ENCODE results near the gene VPS25. TPM values are rescaled to one million over a fixed set of nuclear protein-coding genes. Genes with fewer than 3 reads are reported as not detected.
A peak's percentile ranks its signal among the peaks of the same experiment; 100 is the strongest.
"Not testable (repeated sequence)": the region's sequence is repeated elsewhere in the genome, so short reads cannot be mapped to it uniquely, and the experiment has no call there.

VPS25 gene
- 83.2 TPM for polyA plus RNA-seq (2013, experiment 1 of 2)
- 84.4 TPM for polyA plus RNA-seq (2013, experiment 2 of 2)

- Histone ChIP-seq H3K56ac (ENCODE audit: low read length) (peak within 1 kb of the TSS; percentile 100), H3K79me2 (ENCODE audit: control insufficient read depth, insufficient read depth, low read length) (no peaks in the 10 kb centered on the region), H3K4me1 (ENCODE audit: control insufficient read depth, low read depth, low read length) (peaks cover 2% of the 10 kb centered on the region), H3K23ac (ENCODE audit: low read length) (peak within 1 kb of the TSS; percentile 80), H2BK5ac (ENCODE audit: low read length) (no peak within 1 kb of the TSS), H3K9ac (ENCODE audit: low read length) (peak within 1 kb of the TSS; percentile 100), H3K27ac (ENCODE audit: low read depth, low read length) (peak within 1 kb of the TSS; percentile 81), H3K18ac (ENCODE audit: low read length) (peak within 1 kb of the TSS; percentile 78), H3K79me1 (ENCODE audit: low read length) (peaks cover 3% of the 10 kb centered on the region), H3K27me3 (ENCODE audit: insufficient read depth, low read length, poor library complexity) (no peaks in the 10 kb centered on the region), H3K4me2 (ENCODE audit: low read length) (peak within 1 kb of the TSS; percentile 97), H4K5ac (ENCODE audit: low read length) (peak within 1 kb of the TSS; percentile 71), H3K4ac (ENCODE audit: low read depth, low read length) (peak within 1 kb of the TSS; percentile 65), H4K8ac (ENCODE audit: low read depth, low read length) (peak within 1 kb of the TSS; percentile 78), H3K36me3 (ENCODE audit: control insufficient read depth, insufficient read depth, low read length) (peaks cover 5% of the 10 kb centered on the region), H2BK15ac (replicated peaks; ENCODE audit: low read depth) (no peak within 1 kb of the TSS), H2BK120ac (ENCODE audit: low read depth, low read length) (no peak within 1 kb of the TSS), H3K4me3 (ENCODE audit: low read length) (peak within 1 kb of the TSS; percentile 100), H2AK5ac (ENCODE audit: low read length) (peak within 1 kb of the TSS; percentile 51)
- WGBS (ENCODE audit: extremely low coverage, insufficient coverage, low lambda C conversion rate) = no CpG with 5 or more reads among the region's 39 CpGs
- DNase-seq = peak; percentile 94
Observed at GRCh38 chr17:42773290-42774035, at the start of gene VPS25. VPS25 (plus strand) TSS chr17:42773449; CDS start chr17:42773476, 27 bp downstream.

- H3K4me3 ChIP-seq (ENCODE audit: low read length) = no peak overlapping the region
- H3K27ac ChIP-seq (ENCODE audit: low read depth, low read length) = no peak overlapping the region
Observed at GRCh38 chr17:42723636-42724035, 49.6 kb upstream of the VPS25 start.

DNA sequence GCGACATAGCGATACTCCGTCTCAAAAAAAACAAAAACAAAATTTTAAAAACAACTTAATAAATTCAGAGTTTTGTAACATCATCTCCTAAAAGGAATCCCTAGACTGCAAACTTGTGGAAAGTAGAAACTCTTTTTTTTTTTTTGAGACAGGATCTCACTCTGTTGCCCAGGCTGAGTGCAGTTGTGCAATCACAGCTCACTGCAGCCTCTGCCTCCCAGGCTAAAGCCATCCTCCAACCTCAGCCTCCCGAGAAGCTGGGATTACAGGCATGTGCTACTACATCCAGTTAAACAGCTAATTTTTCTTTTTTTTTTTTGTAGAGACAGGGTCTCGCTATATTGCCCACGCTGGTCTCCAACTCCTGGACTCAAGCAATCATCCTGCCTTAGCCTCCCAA lies 48.1 kb upstream of the VPS25 start:
- Histone ChIP-seq H3K4me2 (ENCODE audit: low read length) (no peak overlapping the region), H3K56ac (ENCODE audit: low read length) (no peak overlapping the region), H3K9ac (ENCODE audit: low read length) (no peak overlapping the region), H3K36me3 (ENCODE audit: control insufficient read depth, insufficient read depth, low read length) (peaks cover 3% of the 10 kb centered on the region), H3K27me3 (ENCODE audit: insufficient read depth, low read length, poor library complexity) (no peaks in the 10 kb centered on the region), H3K4me1 (ENCODE audit: control insufficient read depth, low read depth, low read length) (no peaks in the 10 kb centered on the region), H2BK120ac (ENCODE audit: low read depth, low read length) (no peak overlapping the region), H2AK5ac (ENCODE audit: low read length) (no peak overlapping the region), H3K79me2 (ENCODE audit: control insufficient read depth, insufficient read depth, low read length) (no peaks in the 10 kb centered on the region), H4K5ac (ENCODE audit: low read length) (no peak overlapping the region), H3K79me1 (ENCODE audit: low read length) (no peaks in the 10 kb centered on the region), H3K27ac (ENCODE audit: low read depth, low read length) (no peak overlapping the region), H2BK15ac (replicated peaks; ENCODE audit: low read depth) (no peak overlapping the region), H3K23ac (ENCODE audit: low read length) (no peak overlapping the region), H3K4me3 (ENCODE audit: low read length) (no peak overlapping the region), H4K8ac (ENCODE audit: low read depth, low read length) (no peak overlapping the region), H3K4ac (ENCODE audit: low read depth, low read length) (no peak overlapping the region), H3K18ac (ENCODE audit: low read length) (no peak overlapping the region), H2BK5ac (ENCODE audit: low read length) (no peak overlapping the region)
- WGBS (ENCODE audit: extremely low coverage, insufficient coverage, low lambda C conversion rate) = no CpG with 5 or more reads among the region's 6 CpGs
- DNase-seq = no peak

More at GRCh38 chr17:42723636-42724035, 49.6 kb upstream of the VPS25 start:
- Histone ChIP-seq H3K4me1 (ENCODE audit: control insufficient read depth, low read depth, low read length) (no peaks in the 10 kb centered on the region), H3K27me3 (ENCODE audit: insufficient read depth, low read length, poor library complexity) (no peaks in the 10 kb centered on the region), H4K8ac (ENCODE audit: low read depth, low read length) (no peak overlapping the region), H2BK5ac (ENCODE audit: low read length) (no peak overlapping the region), H2BK15ac (replicated peaks; ENCODE audit: low read depth) (no peak overlapping the region), H3K36me3 (ENCODE audit: control insufficient read depth, insufficient read depth, low read length) (peaks cover 5% of the 10 kb centered on the region), H2AK5ac (ENCODE audit: low read length) (no peak overlapping the region), H3K18ac (ENCODE audit: low read length) (no peak overlapping the region), H3K4me2 (ENCODE audit: low read length) (no peak overlapping the region), H3K79me2 (ENCODE audit: control insufficient read depth, insufficient read depth, low read length) (no peaks in the 10 kb centered on the region), H2BK120ac (ENCODE audit: low read depth, low read length) (no peak overlapping the region), H3K23ac (ENCODE audit: low read length) (no peak overlapping the region), H3K9ac (ENCODE audit: low read length) (no peak overlapping the region), H3K4ac (ENCODE audit: low read depth, low read length) (no peak overlapping the region), H3K56ac (ENCODE audit: low read length) (no peak overlapping the region), H3K79me1 (ENCODE audit: low read length) (no peaks in the 10 kb centered on the region), H4K5ac (ENCODE audit: low read length) (no peak overlapping the region)
- no CpG with 5 or more reads among the region's 3 CpGs for WGBS (ENCODE audit: extremely low coverage, insufficient coverage, low lambda C conversion rate)
- no peak for DNase-seq

DNA sequence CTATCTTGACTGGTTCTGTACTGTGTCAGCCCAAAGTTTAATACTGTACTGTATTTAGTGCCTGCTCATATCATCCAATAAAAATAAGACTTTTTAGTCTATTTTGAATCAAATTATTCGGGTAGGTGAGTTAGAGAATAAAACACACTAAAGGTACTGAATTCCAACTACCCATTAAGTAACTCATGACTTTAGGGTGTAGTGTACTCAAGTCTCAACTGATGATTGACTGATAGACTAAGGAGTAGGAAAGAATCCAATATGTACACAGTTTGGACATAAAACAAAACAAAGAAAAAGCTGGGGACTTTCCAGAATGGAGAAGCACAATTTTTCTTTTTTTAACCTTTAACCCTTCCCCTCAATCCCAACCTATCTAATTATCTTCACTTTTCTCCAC lies 32.5 kb upstream of the VPS25 start:
- Histone ChIP-seq H3K79me2 (ENCODE audit: control insufficient read depth, insufficient read depth, low read length) (no peaks in the 10 kb centered on the region), H3K27me3 (ENCODE audit: insufficient read depth, low read length, poor library complexity) (no peaks in the 10 kb centered on the region), H3K9ac (ENCODE audit: low read length) (no peak overlapping the region), H3K79me1 (ENCODE audit: low read length) (no peaks in the 10 kb centered on the region), H3K36me3 (ENCODE audit: control insufficient read depth, insufficient read depth, low read length) (no peaks in the 10 kb centered on the region), H3K4ac (ENCODE audit: low read depth, low read length) (no peak overlapping the region), H3K4me3 (ENCODE audit: low read length) (no peak overlapping the region), H4K8ac (ENCODE audit: low read depth, low read length) (no peak overlapping the region), H3K27ac (ENCODE audit: low read depth, low read length) (no peak overlapping the region), H2AK5ac (ENCODE audit: low read length) (no peak overlapping the region), H3K56ac (ENCODE audit: low read length) (no peak overlapping the region), H3K23ac (ENCODE audit: low read length) (no peak overlapping the region), H4K5ac (ENCODE audit: low read length) (no peak overlapping the region), H3K18ac (ENCODE audit: low read length) (no peak overlapping the region), H3K4me2 (ENCODE audit: low read length) (no peak overlapping the region), H2BK15ac (replicated peaks; ENCODE audit: low read depth) (no peak overlapping the region), H2BK120ac (ENCODE audit: low read depth, low read length) (no peak overlapping the region), H2BK5ac (ENCODE audit: low read length) (no peak overlapping the region), H3K4me1 (ENCODE audit: control insufficient read depth, low read depth, low read length) (no peaks in the 10 kb centered on the region)
- no peak for DNase-seq
- WGBS (ENCODE audit: extremely low coverage, insufficient coverage, low lambda C conversion rate) = no CpG with 5 or more reads among the region's 1 CpG

DNA sequence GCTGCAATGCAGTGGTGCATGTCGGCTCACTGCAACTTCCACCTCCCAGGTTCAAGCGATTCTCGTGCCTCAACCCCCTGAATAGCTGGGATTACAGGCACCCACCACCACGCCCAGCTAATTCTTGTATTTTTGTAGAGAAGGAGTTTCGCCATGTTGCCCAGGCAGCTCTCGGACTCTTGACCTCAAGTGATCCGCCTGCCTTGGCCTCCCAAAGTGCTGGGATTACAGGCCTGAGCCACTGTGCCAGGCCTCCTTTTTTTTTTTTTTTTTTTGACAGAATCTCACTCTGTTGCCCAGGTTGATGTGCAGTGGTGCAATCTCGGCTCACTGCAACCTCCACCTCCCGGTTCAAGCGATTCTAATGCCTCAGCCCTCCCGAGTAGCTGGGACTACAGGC lies 30.3 kb upstream of the VPS25 start:
- H4K5ac ChIP-seq (ENCODE audit: low read length); H3K4me1 ChIP-seq (ENCODE audit: control insufficient read depth, low read depth, low read length); H3K36me3 ChIP-seq (ENCODE audit: control insufficient read depth, insufficient read depth, low read length); H3K9ac ChIP-seq (ENCODE audit: low read length); H4K8ac ChIP-seq (ENCODE audit: low read depth, low read length); H3K4me3 ChIP-seq (ENCODE audit: low read length); H2BK15ac ChIP-seq (replicated peaks; ENCODE audit: low read depth); H3K79me1 ChIP-seq (ENCODE audit: low read length); H2BK5ac ChIP-seq (ENCODE audit: low read length); H3K4ac ChIP-seq (ENCODE audit: low read depth, low read length); H3K23ac ChIP-seq (ENCODE audit: low read length); H3K27me3 ChIP-seq (ENCODE audit: insufficient read depth, low read length, poor library complexity); H2BK120ac ChIP-seq (ENCODE audit: low read depth, low read length); H3K56ac ChIP-seq (ENCODE audit: low read length); H3K4me2 ChIP-seq (ENCODE audit: low read length); DNase-seq; H3K18ac ChIP-seq (ENCODE audit: low read length); H3K79me2 ChIP-seq (ENCODE audit: control insufficient read depth, insufficient read depth, low read length); H3K27ac ChIP-seq (ENCODE audit: low read depth, low read length); H2AK5ac ChIP-seq (ENCODE audit: low read length): not testable (repeated sequence)
- no CpG with 5 or more reads among the region's 11 CpGs for WGBS (ENCODE audit: extremely low coverage, insufficient coverage, low lambda C conversion rate)

Data from mesendoderm (in vitro differentiated cells).